HEK293 (cell line): Measurements from ENCODE around the gene FAAP100.

Experiments
- MEIS1 ChIP-seq: sonication (generic); formaldehyde crosslinking; IDR thresholded peaks from 2 replicates; pipeline ENCODE4 v1.8.1; 2022; ENCODE audit warnings: missing genetic modification reagents, mild to moderate bottlenecking, borderline replicate concordance
- MYNN ChIP-seq: fragments of 450-650 bp; formaldehyde crosslinking; IDR thresholded peaks from 2 replicates; pipeline ENCODE4 v1.5.1; 2016; ENCODE audit warnings: missing biosample characterization, missing genetic modification characterization, borderline replicate concordance
- SALL2 ChIP-seq: fragments of 450-650 bp; formaldehyde crosslinking; IDR thresholded peaks from 2 replicates; pipeline ENCODE4 v1.5.0; 2017; ENCODE audit warnings: missing biosample characterization, mild to moderate bottlenecking, missing genetic modification characterization, borderline replicate concordance
- TSHZ1 ChIP-seq: fragments of 450-650 bp; formaldehyde crosslinking; IDR thresholded peaks from 2 replicates; pipeline ENCODE4 v1.5.1; 2016; ENCODE audit warnings: missing biosample characterization, missing genetic modification characterization, borderline replicate concordance
- ZNF423 ChIP-seq: fragments of 450-650 bp; formaldehyde crosslinking; IDR thresholded peaks from 2 replicates; pipeline ENCODE4 v1.5.1; 2016; ENCODE audit warnings: missing biosample characterization, missing genetic modification characterization

- TF ChIP-seq SALL2 (tag by site-specific recombination) (no peak), MYNN (no peak), MEIS1 (no peak), ZNF423 (tag by site-specific recombination) (no peak), TSHZ1 (tag by site-specific recombination) (no peak)
Observed at GRCh38 chr17:81542431-81543338, 9.5 kb downstream of the FAAP100 start.
